K562 (cell line): ENCODE results near the gene MATN1. TPM values are rescaled to one million over a fixed set of nuclear protein-coding genes. Genes with fewer than 3 reads are reported as not detected.

Source experiments
- ARID2 ChIP-seq: fragments of 450-650 bp; IDR thresholded peaks from 2 replicates; pipeline ENCODE4 v1.6.1; 2017; ENCODE audit warnings: antibody characterized with exemption, mild to moderate bottlenecking
- COPS2 ChIP-seq: fragments of 450-650 bp; conservative IDR thresholded peaks from 2 replicates; pipeline ENCODE4 v1.6.1; 2016; ENCODE audit warnings: mild to moderate bottlenecking, moderate library complexity
- HOXB6 ChIP-seq: fragments of 250-450 bp; sonication (Bioruptor Pico); IDR thresholded peaks from 2 replicates; pipeline ENCODE4 v1.5.1; 2022; ENCODE audit warnings: mild to moderate bottlenecking, borderline replicate concordance
- KDM4B ChIP-seq, 2 experiments: fragments of 450-650 bp in 1 of 2; sonication (generic) in 1 of 2; IDR thresholded peaks; 2 replicates each; pipeline ENCODE4 v1.6.1; 2016 to 2017; ENCODE audit warnings: borderline replicate concordance in 2 of 2, antibody characterized with exemption in 1 of 2, low read depth in 1 of 2, mild to moderate bottlenecking in 1 of 2
- POLR2AphosphoS2 ChIP-seq: IDR thresholded peaks from 2 replicates; pipeline ENCODE4 v1.6.1; 2012; ENCODE audit warnings: low read length, improper control_type of control experiment
- RBM22 ChIP-seq: fragments of 200-400 bp; formaldehyde crosslinking; IDR thresholded peaks from 2 replicates; pipeline ENCODE4 v1.6.1; 2018; ENCODE audit warnings: low read length, low read depth; ENCODE audit not compliant: poor library complexity, severe bottlenecking
- STAT6 ChIP-seq: sonication (generic); formaldehyde crosslinking; IDR thresholded peaks from 2 replicates; pipeline ENCODE4 v1.8.1; 2023; ENCODE audit warnings: mild to moderate bottlenecking, missing genetic modification reagents
- ZBTB7A ChIP-seq: IDR thresholded peaks from 2 replicates; pipeline ENCODE4 v1.6.1; 2011; ENCODE audit warnings: low read depth, mild to moderate bottlenecking, low read length, moderate library complexity, borderline replicate concordance; ENCODE audit not compliant: control insufficient read depth
- ZNF232 ChIP-seq: sonication (generic); formaldehyde crosslinking; IDR thresholded peaks from 2 replicates; pipeline ENCODE4 v1.8.0; 2022; ENCODE audit warnings: mild to moderate bottlenecking, missing genetic modification reagents
- ZNF280B ChIP-seq: fragments of 250-450 bp; sonication (Bioruptor Pico); IDR thresholded peaks from 2 replicates; pipeline ENCODE4 v1.5.1; 2021; ENCODE audit warnings: mild to moderate bottlenecking
- ZNF398 ChIP-seq: fragments of 250-450 bp; sonication (Bioruptor Pico); IDR thresholded peaks from 2 replicates; pipeline ENCODE4 v1.8.0; 2021; ENCODE audit warnings: moderate library complexity, mild to moderate bottlenecking, inconsistent platforms
- ZNF609 ChIP-seq: sonication (generic); formaldehyde crosslinking; IDR thresholded peaks from 2 replicates; pipeline ENCODE4 v1.8.1; 2023; ENCODE audit warnings: missing genetic modification reagents, mild to moderate bottlenecking, borderline replicate concordance
- ZNF785 ChIP-seq: fragments of 250-450 bp; sonication (Bioruptor Pico); IDR thresholded peaks from 2 replicates; pipeline ENCODE4 v1.4.0; 2020; ENCODE audit warnings: mild to moderate bottlenecking
- polyA plus RNA-seq, 8 experiments: library from polyadenylated mRNA; depleted of rRNA in 4 of 8; stranded (reverse) in 5 of 8; unstranded in 3 of 8; fragments of >200 nt; fragmentation: Nextera tagmentation in 2 of 8; fragmentation: Illumina TruSeq in 1 of 8; extraction: Ambion mirVana in 2 of 8; extraction: Trizol in 1 of 8; gene quantifications; 2 replicates each; pipeline versions ENCODE4 v1.2.1 to v1.2.3, GENCODE V29; 2011 to 2014; ENCODE audit warnings: inconsistent platforms in 1 of 8, missing spikeins in 1 of 8
- total RNA-seq, 7 experiments: library from RNA; depleted of rRNA in 6 of 7; stranded (reverse); fragments of >200 nt in 6 of 7; fragmentation: Illumina TruSeq in 2 of 7; extraction: Trizol in 2 of 7; gene quantifications; 2 replicates each; pipeline versions ENCODE4 v1.2.1 to v1.2.3, GENCODE V29; 2011 to 2021; ENCODE audit warnings: low replicate concordance in 1 of 7

Gene MATN1
- total and polyA plus RNA-seq, 9 of the 15 experiments (the other 6 are each of a cell fraction or from before 2014, with no cell fraction given), result 0.10 to 2.3 (median 1.2) TPM

- TF ChIP-seq ZNF609 (CRISPR knock-in tag), result peak; percentile 99
- no peak for TF ChIP-seq POLR2AphosphoS2
- no peak for TF ChIP-seq STAT6 (CRISPR knock-in tag)
- peak; percentile 93 for TF ChIP-seq ZBTB7A
- no peak for TF ChIP-seq ZNF785 (CRISPR knock-in tag)
- TF ChIP-seq ZNF398 (CRISPR knock-in tag), result no peak
- peak in 1 of 2 experiments; percentile 94; a peak in 2 of 4 replicates for TF ChIP-seq KDM4B (IDR thresholded peaks at IDR 0.05; ENCODE audit: borderline replicate concordance in 2 of 2, low read depth in 1 of 2)
- no peak for TF ChIP-seq RBM22
- TF ChIP-seq HOXB6 (CRISPR knock-in tag), result no peak
- peak; percentile 39; the same call in 1 of the 2 replicates for TF ChIP-seq ARID2
- TF ChIP-seq ZNF232 (CRISPR knock-in tag), result no peak
- no peak for TF ChIP-seq ZNF280B (CRISPR knock-in tag)
- no peak for TF ChIP-seq COPS2
These were observed 45.7 kb upstream of the MATN1 start (continued) for GRCh38 chr1:30768830-30769718.
